PC-3 (cell line): ENCODE results near the gene PFKFB2. TPM values are rescaled to one million over a fixed set of nuclear protein-coding genes. Genes with fewer than 3 reads are reported as not detected.
A peak's percentile ranks its signal among the peaks of the same experiment; 100 is the strongest.

ENCODE experiments used
- ATAC-seq: fragments of 200-7000 bp; cut with Tn5 transposase; 2 replicates; pipeline ENCODE4 v1.9.1; 2020; ENCODE audit warnings: mild to moderate bottlenecking, moderate library complexity
- BruUV-seq: library from RNA; stranded (reverse); fragments of 400-500 nt; replicated peaks from 2 replicates; lab custom pipeline; 2021; lab: Mats Ljungman, UMichigan
- CTCF ChIA-PET: fragments of 300-600 bp; sonication (Branson Sonifier 250); formaldehyde crosslinking; loops from one replicate; lab custom pipeline; 2022; ENCODE audit warnings: antibody characterized with exemption; lab: Charles Lee
- POLR2A ChIA-PET: fragments of 300-600 bp; sonication (Branson Sonifier 250); formaldehyde crosslinking; loops from one replicate; lab custom pipeline; 2022; ENCODE audit warnings: antibody characterized with exemption; ENCODE audit not compliant: unreplicated experiment; lab: Charles Lee
- DNase-seq: peaks from one replicate; pipeline ENCODE4 v3.0.0-alpha.2; 2015
- H2AFZ ChIP-seq: fragments of 300-600 bp; sonication (generic); 2 replicates; pipeline ENCODE4 v1.6.0; 2016; ENCODE audit warnings: antibody characterized with exemption, low read length
- H3F3A ChIP-seq: fragments of 300-600 bp; sonication (generic); one replicate; pipeline ENCODE4 v1.6.0; 2017; ENCODE audit warnings: antibody characterized with exemption, low read length, control low read depth, mild to moderate bottlenecking; ENCODE audit not compliant: unreplicated experiment
- H3K27ac ChIP-seq: fragments of 300-600 bp; sonication (generic); 2 replicates; pipeline ENCODE4 v1.5.1; 2016; ENCODE audit warnings: mild to moderate bottlenecking, low read length
- H3K27me3 ChIP-seq: fragments of 300-600 bp; sonication (generic); 2 replicates; pipeline ENCODE4 v1.6.1; 2016; ENCODE audit warnings: low read length, mixed read lengths
- H3K36me3 ChIP-seq: fragments of 300-600 bp; sonication (generic); 2 replicates; pipeline ENCODE4 v1.6.1; 2016; ENCODE audit warnings: low read depth, mixed run types, low read length, mixed read lengths
- H3K4me1 ChIP-seq: fragments of 300-600 bp; sonication (generic); 2 replicates; pipeline ENCODE4 v1.5.1; 2016; ENCODE audit warnings: low read length; ENCODE audit not compliant: insufficient read depth
- H3K4me2 ChIP-seq: fragments of 300-600 bp; sonication (generic); 2 replicates; pipeline ENCODE4 v1.6.0; 2016; ENCODE audit warnings: low read length
- H3K4me3 ChIP-seq: fragments of 300-600 bp; sonication (generic); 2 replicates; pipeline ENCODE4 v1.5.1; 2016; ENCODE audit warnings: mild to moderate bottlenecking, low read length, mixed read lengths
- H3K79me2 ChIP-seq: fragments of 300-600 bp; sonication (generic); 2 replicates; pipeline ENCODE4 v1.6.1; 2017; ENCODE audit warnings: low read length, mixed read lengths
- H3K9ac ChIP-seq: fragments of 300-600 bp; sonication (generic); 2 replicates; pipeline ENCODE4 v1.6.0; 2016; ENCODE audit warnings: mild to moderate bottlenecking, low read length
- H3K9me2 ChIP-seq: fragments of 300-600 bp; sonication (generic); replicated peaks from 2 replicates; pipeline ENCODE4 v1.6.1; 2016; ENCODE audit warnings: mixed run types, low read length, mixed read lengths
- H3K9me3 ChIP-seq: fragments of 300-600 bp; sonication (generic); 2 replicates; pipeline ENCODE4 v1.6.1; 2016; ENCODE audit warnings: low read length, mixed read lengths
- H4K20me1 ChIP-seq: fragments of 300-600 bp; sonication (generic); 2 replicates; pipeline ENCODE4 v1.6.1; 2016; ENCODE audit warnings: low read length, mixed read lengths
- EZH2 ChIP-seq: fragments of 300-600 bp; sonication (generic); IDR thresholded peaks from one replicate; pipeline ENCODE4 v1.6.1; 2017; ENCODE audit warnings: antibody characterized with exemption, mild to moderate bottlenecking, low read length; ENCODE audit not compliant: unreplicated experiment
- EZH2phosphoT487 ChIP-seq: fragments of 300-600 bp; sonication (generic); IDR thresholded peaks from 2 replicates; pipeline ENCODE4 v1.6.1; 2018; ENCODE audit warnings: mild to moderate bottlenecking, antibody characterized with exemption, low read length, borderline replicate concordance
- intact Hi-C: fragments of 100-400 bp; cut with micrococcal nuclease; formaldehyde crosslinking; loops from 2 replicates; pipeline ENCODE4 v1.9.0; 2023
- total RNA-seq: library from RNA; depleted of rRNA; stranded (reverse); fragments of >200 nt; gene quantifications from 2 replicates; pipeline ENCODE4 v1.2.3, GENCODE V29; 2014
- TF ChIP-seq, protein P1 (sequence below): fragments of 300-600 bp; sonication (generic); conservative IDR thresholded peaks from 2 replicates; pipeline ENCODE4 v1.5.1; 2017; ENCODE audit warnings: antibody characterized with exemption, low read depth, mild to moderate bottlenecking, low read length

PFKFB2 gene
- total RNA-seq, 1 experiment from 2014 or later: 48.6 TPM

DNA sequence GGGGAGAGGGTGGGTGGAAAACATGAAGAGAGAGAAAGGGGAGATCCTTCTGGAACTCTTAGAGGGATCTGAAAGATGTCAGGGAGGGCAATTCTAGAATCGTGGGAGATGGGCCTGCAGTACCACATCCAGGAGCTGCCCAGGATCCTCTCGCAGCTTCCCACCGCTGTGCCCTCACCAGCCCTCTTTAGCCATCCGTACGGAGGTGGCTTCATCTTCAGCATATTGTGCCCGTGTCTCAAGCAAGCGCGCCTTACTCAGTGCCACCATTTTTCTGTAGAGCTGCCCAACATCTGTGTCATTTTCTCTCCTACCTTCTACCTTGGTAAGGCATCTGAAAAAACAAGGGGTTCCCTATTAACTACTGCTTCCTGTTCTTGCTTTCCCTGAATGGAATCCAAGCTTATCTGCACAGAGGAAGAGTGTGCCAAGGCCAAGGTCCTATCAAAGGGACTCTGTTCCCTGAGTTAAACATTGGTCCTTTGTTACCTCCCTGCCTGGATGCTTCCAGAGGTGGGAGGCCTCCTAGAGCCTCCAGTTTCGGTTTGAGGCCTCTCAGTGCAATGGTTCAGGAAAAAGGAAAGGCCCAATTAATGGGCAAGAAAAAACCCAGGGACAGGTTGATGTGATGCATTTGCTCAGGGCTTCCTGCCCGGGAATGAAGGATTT, 43.8 kb upstream of the PFKFB2 start:
- POLR2A ChIA-PET: interaction anchor here (0.7 kb wide), 1 partner anchor 9 kb away, joined by 5 read pairs; no protein-coding TSS in a partner anchor
- intact Hi-C loops: no loop called here

DNA sequence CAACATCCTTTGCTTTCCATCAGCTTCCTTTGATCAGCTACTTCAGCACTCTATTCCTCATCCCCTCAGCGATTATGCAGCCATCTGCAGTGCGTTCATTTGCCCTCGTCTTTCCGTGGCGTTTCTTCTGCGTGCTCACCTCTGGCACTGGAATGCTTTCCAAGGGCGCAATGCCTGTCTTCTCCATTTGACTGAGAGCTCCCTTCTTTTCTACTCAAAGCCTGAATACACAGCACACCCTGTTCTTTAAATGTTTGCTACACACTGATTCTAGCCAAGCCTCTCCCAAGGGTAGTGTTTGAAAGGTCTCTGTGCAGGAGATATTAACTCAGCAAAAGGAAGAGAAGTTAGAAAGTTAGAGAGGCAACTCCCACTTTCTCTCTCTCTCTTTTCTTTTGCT, 43.1 kb upstream of the PFKFB2 start:
- intact Hi-C loops: no loop called here
- Histone ChIP-seq H3K79me2 (no peaks in the 10 kb centered on the region), H3K9me3 (peaks cover 6% of the 10 kb centered on the region; the same call in 1 of the 2 replicates), H3K4me2 (no peak overlapping the region), H3K9me2 (no peaks in the 10 kb centered on the region), H2AFZ (no peak overlapping the region), H3K36me3 (no peaks in the 10 kb centered on the region), H3K4me1 (peaks cover 38% of the 10 kb centered on the region), H3K27ac (no peak overlapping the region), H3K27me3 (no peaks in the 10 kb centered on the region), H4K20me1 (no peaks in the 10 kb centered on the region), H3K4me3 (no peak overlapping the region), H3K9ac (no peak overlapping the region), H3F3A (peaks cover 18% of the 10 kb centered on the region)
- CTCF ChIA-PET: no interaction called here
- no peak for TF ChIP-seq EZH2phosphoT487
- TF ChIP-seq EZH2: no peak
- TF ChIP-seq, protein P1, sequence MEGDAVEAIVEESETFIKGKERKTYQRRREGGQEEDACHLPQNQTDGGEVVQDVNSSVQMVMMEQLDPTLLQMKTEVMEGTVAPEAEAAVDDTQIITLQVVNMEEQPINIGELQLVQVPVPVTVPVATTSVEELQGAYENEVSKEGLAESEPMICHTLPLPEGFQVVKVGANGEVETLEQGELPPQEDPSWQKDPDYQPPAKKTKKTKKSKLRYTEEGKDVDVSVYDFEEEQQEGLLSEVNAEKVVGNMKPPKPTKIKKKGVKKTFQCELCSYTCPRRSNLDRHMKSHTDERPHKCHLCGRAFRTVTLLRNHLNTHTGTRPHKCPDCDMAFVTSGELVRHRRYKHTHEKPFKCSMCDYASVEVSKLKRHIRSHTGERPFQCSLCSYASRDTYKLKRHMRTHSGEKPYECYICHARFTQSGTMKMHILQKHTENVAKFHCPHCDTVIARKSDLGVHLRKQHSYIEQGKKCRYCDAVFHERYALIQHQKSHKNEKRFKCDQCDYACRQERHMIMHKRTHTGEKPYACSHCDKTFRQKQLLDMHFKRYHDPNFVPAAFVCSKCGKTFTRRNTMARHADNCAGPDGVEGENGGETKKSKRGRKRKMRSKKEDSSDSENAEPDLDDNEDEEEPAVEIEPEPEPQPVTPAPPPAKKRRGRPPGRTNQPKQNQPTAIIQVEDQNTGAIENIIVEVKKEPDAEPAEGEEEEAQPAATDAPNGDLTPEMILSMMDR: no peak
- ATAC-seq (no peak), DNase-seq (no peak)
- POLR2A ChIA-PET: interaction anchor here (0.7 kb wide), 1 partner anchor 8 kb away, joined by 5 read pairs; no protein-coding TSS in a partner anchor
- BruUV-seq: no TSS peak

More for the DNA sequence above, 43.8 kb upstream of the PFKFB2 start:
- no peaks in the 10 kb centered on the region for H3K36me3 ChIP-seq
- H3K9me2 ChIP-seq: no peaks in the 10 kb centered on the region
- CTCF ChIA-PET: no interaction called here
- H4K20me1 ChIP-seq: no peaks in the 10 kb centered on the region
- H3K4me3 ChIP-seq: no peak overlapping the region
- no peak for TF ChIP-seq EZH2phosphoT487
- TF ChIP-seq, protein P1: no peak
- TF ChIP-seq EZH2: no peak
- H3K9ac ChIP-seq: no peak overlapping the region
- no TSS peak for BruUV-seq
- no peaks in the 10 kb centered on the region for H3K27me3 ChIP-seq
- peaks cover 6% of the 10 kb centered on the region; the same call in 1 of the 2 replicates for H3K9me3 ChIP-seq
- H3K4me2 ChIP-seq: no peak overlapping the region
- H3K4me1 ChIP-seq: peaks cover 44% of the 10 kb centered on the region
- H3K27ac ChIP-seq: 0 out of 2 replicates have a peak overlapping the region, but pooled peaks have one; percentile 92
- ATAC-seq (no peak), DNase-seq (no peak)
- H3K79me2 ChIP-seq: no peaks in the 10 kb centered on the region
- no peak overlapping the region for H2AFZ ChIP-seq
- peaks cover 18% of the 10 kb centered on the region for H3F3A ChIP-seq

DNA sequence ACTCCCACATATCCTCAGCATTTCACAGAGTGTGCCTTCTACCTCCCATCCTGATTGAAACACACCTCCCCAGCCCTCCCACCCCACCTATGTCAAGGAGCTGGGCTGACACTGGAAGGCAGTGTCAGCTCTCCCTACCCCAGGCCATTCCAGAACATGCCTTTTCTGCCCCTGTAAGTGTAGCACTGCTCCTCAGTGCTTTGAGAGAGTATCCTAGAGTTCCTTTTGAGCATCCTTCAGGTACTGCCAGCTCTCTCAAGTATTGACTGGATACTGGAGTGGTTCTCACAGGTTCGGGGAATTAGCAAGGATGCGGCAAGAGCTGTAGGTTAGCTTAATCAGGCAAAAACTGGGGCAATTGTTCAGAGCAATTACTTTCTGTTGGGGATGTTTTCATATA, 42.3 kb upstream of the PFKFB2 start:
- DNase-seq (no peak), ATAC-seq (no peak)
- TF ChIP-seq, protein P1: no peak
- TF ChIP-seq EZH2phosphoT487 (no peak), EZH2 (no peak)
- Histone ChIP-seq H3F3A (peaks cover 18% of the 10 kb centered on the region), H3K9me3 (peaks cover 6% of the 10 kb centered on the region; the same call in 1 of the 2 replicates), H3K27ac (no peak overlapping the region), H3K9ac (no peak overlapping the region), H2AFZ (no peak overlapping the region), H3K36me3 (no peaks in the 10 kb centered on the region), H3K4me3 (no peak overlapping the region), H3K79me2 (no peaks in the 10 kb centered on the region), H3K4me2 (no peak overlapping the region), H3K9me2 (no peaks in the 10 kb centered on the region), H3K4me1 (peaks cover 30% of the 10 kb centered on the region), H4K20me1 (no peaks in the 10 kb centered on the region), H3K27me3 (no peaks in the 10 kb centered on the region)
- BruUV-seq: no TSS peak
- intact Hi-C loops: no loop called here
- ChIA-PET POLR2A (no interaction called here), CTCF (interaction anchor here (0.6 kb wide), 1 partner anchor 399 kb away, joined by 5 read pairs; the partner anchor contains the start of gene EIF2D)
